ENCODE data around the gene MXD3.
A peak's percentile ranks its signal among the peaks of the same experiment; 100 is the strongest.

Gene MXD3

DNA sequence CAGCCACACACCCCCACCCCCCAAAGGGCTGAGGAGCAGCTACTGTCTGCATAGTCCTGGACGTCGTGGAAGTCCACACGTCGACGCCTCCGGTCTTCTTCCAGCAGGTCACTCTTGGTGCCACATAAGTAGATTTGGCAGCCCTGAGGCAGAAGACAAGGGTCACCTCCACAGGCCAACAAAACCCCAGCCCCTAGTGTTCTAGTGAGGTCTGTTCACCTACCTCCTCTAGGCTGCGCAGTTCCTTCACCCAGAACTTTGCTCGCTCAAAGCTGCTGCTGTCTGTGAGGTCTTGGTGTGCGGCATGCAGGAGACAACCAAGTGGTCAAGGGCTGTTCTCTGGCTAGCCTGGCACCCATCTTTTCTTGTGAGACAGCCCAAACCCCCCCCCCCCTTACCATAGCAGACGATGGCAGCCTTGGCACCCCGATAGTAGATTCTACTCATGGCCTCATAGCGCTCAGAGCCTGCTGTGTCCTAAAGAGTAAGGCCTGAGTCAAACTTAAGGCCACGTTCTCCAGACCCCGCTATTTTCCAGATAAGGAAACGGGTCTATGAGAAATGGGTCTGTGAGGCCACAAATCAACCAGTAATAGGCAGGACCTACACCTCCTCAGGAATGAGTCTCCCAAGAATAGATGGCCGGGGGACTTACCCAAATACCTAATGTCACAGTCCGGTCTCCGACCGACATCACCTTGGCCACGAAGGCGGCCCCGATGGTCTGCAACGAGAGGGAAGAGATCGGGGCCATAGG is 9.2 kb downstream of the MXD3 start:
- no peak for DNase-seq

DNA sequence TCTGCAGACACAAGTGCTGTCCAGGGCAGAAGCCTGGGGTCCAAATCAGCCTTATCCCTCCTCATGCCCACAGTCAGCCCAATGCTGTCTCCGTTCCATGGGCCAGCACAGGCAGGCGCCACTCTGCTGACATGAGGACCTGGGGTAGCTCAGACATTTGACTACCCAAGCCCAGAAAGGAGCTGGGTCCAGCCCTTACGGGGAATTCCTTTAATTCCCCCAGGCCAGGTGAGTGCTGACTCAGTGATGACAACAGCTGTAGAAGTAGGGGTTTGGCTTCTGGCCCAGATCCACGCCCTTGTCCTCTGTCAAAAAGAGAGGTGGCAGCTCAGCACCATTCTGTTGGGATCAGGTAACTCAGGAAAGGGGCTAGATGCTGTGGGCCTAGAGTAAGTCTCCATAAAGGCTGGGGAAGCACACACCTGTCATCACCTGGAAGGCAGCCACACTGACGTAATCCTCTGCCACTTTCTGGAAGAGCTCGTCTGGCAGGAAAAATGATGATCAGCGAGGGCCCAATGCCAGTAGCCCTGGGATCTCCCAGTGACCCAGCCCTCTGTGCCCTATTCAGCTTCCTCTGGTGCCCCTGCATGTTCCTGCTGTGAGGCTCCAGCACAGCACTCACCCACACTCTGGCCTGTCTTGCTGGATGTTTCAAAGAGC is 10.1 kb downstream of the MXD3 start:
- DNase-seq = no peak

DNA sequence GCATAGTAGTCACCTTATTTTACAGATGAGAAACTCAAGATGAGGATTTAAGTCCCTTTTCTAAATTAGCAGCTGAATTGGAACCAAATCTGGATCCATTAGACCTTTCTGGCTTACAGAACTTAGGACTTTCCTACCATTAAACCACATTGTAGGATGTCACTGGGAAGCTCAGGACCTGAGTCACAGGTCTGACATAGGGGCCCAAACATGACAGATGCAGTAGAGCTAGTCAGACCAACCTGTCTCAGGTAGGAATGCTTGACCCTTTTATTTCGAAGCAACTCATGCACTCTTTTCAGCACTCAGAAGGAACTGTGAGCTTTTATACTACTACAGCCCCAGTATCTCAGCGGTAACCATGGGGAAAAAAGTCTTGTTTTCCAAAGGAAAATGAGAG is 10.7 kb downstream of the MXD3 start:
- no peak for DNase-seq

DNA sequence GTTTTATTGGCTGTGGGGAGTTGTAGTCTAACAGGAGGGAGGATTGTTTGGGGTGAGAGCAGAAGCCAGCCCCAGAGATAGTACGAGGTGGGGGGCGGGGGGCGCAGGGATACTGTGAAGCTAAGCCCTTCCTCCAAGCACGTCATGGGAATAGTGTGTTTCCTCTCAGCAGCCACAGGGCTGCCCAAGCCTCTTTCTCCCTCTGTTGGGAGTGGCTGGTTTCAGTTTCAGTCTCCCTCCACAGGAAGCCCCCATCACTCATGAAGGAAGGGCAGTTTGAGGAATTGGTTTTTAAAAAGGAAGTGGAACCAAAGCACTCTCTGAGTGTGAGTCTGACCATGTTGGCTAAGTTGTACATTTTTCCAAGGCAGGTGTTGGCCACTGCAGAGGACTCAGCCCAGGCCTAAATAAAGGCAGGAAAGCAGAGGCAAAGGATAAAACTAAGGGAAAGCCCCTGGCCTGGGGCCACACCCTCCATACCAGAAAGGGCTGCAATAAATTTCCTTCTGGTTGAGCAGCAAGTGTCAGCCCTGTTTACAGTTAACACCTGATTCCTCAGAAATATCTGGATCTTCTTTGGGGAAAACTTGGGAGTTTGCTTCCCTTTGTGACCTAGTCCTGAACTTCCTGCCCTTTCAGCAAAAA is 11.3 kb downstream of the MXD3 start:
- DNase-seq = peak; percentile 64

DNA sequence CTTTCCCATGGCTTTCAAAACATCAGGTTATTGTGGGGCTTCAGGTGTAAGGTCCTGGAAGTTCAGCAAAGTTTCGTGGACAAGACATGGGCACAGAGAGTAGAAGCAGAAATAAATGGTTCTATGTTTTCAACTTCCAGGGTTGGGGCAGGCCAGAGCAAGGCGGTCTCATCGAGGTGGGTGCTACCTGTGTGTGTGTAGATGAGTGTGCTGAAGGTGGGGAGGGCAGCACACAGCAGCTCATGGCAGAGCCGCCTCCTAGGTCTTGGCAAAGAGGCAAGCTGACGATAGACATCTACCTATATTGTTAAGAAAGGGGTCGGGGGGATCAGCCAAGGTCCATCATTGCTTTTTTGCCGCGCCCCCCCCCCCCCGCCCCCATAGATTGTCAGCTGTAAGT is 12.0 kb downstream of the MXD3 start:
- no peak for DNase-seq

DNA sequence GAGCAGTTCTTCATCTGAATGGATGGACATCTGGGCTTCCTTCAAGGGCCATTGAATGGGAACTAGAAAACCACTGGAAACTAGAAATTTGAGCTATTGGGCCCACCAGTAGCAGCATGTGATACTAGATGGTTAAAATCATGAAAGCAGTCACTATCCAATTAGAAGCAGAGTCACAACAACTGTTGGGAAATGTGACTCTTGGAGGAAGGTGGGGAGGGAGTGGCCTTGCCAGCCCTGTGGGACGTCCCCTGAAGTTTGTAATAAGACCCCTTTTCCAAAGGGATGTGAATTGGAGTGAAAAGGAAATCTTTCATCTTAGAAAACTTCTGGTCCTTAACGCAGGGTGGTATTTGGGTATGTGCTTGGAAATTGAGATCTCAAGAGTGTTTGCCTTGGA is 13.8 kb downstream of the MXD3 start:
- DNase-seq = no peak

DNA sequence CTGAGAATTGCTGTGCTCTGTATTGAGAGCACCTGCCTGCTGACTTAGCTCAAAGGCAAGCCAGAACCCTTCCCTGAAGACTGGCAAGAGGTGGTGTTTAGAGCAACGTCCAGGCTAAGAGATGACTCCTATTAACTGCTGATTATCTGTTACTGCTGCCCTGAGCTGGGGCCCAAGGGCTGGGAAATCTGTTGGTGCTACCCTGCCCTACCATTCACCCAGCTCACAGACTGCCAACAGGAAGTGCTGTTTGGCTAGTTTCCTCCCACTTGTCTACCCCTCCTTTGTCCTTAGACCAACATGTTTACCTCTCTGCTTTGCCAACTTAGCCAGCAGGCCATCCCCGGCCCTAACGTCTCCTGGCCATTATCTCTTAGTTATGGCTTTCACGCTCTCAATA is 15.1 kb downstream of the MXD3 start:
- DNase-seq = no peak

DNA sequence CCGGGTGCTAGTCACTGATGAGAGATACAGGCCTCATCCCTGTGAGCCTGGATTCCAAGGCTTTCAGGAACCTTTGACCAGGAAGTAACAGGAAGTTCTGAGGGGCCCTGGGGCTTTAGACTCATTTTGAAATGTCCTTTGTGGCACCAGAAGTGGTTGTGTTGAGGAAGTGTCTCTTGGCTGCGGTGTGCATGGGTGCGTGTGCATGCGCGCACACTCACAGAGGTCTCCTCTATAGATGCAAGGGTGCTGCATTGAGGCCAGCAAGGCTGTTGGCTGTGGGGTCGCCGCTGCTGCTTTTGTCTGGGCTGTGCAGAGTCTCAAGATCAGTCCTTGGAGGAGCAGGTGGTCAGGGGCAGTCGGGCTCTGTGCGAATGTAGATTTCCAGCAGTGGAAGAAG is 15.8 kb downstream of the MXD3 start:
- no peak for DNase-seq

DNA sequence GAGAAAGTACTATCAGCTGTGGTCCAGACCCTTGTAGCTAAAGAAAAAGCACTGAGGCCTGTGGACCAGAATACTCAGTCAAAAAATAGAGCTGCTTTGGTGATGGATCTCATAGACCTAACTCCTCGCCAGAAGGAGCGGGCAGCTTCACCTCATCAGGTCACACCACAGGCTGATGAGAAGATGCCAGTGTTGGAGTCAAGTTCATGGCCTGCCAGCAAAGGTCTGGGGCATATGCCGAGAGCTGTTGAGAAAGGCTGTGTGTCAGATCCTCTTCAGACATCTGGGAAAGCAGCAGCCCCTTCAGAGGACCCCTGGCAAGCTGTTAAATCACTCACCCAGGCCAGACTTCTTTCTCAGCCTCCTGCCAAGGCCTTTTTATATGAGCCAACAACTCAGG is 17.1 kb downstream of the MXD3 start:
- DNase-seq = no peak

DNA sequence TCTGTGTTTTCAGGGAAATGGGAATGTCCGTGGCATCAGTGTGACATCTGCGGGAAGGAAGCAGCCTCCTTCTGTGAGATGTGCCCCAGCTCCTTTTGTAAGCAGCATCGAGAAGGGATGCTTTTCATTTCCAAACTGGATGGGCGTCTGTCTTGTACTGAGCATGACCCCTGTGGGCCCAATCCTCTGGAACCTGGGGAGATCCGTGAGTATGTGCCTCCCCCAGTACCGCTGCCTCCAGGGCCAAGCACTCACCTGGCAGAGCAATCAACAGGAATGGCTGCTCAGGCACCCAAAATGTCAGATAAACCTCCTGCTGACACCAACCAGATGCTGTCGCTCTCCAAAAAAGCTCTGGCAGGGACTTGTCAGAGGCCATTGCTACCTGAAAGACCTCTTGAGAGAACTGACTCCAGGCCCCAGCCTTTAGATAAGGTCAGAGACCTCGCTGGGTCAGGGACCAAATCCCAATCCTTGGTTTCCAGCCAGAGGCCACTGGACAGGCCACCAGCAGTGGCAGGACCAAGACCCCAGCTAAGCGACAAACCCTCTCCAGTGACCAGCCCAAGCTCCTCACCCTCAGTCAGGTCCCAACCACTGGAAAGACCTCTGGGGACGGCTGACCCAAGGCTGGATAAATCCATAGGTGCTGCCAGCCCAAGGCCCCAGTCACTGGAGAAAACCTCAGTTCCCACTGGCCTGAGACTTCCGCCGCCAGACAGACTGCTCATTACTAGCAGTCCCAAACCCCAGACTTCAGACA is 17.7 kb downstream of the MXD3 start:
- DNase-seq = no peak

DNA sequence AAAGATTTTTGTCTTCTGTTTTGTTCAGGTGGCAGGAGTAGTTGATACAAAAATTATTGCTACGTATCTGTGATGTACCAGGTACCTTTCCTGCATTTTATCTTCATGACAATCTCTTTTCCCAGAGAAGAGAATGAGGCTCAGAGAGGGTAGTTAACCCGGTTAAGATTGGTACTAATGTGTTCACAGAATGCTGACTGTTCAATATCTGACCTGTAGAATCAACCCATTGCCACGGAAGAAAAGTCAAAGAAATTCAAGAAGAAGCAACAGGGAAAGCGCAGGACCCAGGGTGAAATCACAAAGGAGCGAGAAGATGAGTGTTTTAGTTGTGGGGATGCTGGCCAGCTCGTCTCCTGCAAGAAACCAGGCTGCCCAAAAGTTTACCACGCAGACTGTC is 20.0 kb downstream of the MXD3 start:
- no peak for DNase-seq

DNA sequence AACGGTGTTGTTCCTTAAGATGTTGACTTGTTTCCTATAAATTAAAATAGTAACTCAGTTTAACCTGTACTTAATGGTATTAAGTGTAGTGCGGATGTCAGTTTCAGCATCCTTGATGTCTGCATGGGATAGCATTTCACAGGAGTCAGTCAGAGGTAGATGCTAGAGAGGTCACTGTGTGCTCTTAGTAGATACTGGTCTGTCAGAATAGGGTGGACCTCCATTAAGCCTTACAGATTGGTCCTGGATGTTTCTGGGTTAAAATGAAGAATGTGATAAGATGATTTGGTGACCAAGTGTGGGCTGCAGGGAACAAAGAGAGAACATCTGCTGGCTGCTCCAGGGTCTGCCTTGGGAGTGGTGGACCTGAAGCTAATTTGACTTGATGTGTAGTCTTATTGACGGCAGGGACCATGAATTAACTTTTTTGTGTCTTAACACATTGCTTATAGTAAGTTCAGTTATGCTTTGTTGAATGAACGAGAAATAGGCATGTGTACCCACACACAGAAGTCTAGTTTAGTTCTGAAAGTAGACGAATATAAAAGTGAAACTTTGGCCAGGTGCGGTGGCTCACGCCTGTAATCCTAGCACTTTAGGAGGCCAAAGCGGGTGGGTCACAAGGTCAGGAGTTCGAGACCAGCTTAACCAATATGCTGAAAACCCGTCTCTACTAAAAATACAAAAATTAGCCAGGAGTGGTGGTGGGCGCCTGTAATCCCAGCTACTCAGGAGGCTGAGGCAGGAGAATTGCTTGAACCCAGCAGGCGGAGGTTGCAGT is 20.7 kb downstream of the MXD3 start:
- no peak for DNase-seq

DNA sequence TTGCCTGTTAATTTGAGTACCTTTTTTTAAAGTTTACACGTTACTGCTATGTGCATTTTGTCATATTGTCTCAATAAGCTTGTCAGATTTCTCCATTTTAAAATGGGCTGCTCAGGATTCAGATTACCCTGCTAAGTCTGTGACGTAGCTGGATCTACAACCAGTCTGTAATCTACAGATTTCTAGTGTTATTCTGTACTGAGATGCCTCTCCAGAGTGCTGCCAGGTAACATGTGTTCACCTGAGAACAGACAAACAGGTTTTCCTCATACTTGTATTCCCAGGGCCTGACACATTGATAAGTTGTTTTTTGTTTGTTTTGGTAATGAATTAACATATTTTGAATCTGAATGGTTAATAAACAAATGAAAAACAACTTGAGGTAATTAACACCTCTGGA is 23.5 kb downstream of the MXD3 start:
- no peak for DNase-seq

DNA sequence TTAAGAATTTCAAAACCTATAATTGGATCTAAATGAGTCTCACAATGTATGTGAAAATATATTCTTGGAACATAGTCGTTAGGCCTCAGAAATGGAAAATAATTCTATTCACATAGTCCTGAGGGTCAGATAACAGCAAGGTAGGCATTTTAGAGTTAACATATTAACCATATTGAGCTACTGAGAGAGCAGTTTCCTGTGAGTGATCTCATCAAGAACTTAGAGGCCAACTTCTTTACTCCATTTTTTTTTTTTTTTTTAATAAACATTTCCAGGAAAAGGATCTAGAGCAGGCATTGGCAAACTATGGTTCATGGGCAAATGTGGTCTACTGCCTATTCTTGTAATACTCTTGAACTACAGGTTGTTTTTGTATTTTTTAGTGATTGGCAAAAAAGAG is 34.8 kb downstream of the MXD3 start:
- DNase-seq = no peak

DNA sequence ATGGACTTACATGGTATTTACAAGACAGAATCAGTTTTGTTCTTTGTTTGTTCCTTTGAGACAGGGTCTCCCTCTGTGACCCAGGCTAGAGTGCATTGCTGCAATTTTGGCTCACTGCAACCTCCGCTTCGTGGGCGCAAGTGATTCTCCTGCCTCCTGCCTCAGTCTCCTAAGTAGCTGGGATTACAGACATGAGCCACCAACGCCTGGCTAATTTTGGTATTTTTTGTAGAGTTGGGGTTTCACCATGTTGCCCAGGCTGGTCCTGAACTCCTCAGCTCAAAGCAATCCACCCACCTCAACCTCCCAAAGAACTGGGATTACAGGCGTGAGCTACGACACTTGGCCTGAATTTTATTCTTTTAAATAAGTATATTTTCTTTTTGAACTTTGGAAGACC is 35.8 kb downstream of the MXD3 start:
- no peak for DNase-seq

DNA sequence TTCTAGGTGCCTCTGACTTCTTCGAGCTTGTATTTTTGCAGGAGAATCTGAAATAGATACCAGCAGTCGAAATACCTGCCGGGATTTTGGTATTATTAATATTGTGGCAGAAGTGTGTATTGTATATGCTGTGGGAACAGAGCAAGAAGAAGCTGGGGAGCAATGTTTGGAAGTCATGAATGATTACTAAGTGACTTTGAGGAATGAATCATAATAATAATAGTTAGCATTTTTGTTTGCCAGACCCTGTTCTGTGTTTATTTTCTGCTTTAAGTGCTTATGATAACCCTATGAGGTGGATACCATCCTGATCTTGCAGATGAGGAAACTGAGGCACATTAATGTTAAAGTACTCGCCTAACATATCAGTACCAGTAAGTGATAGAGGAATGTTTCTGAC is 40.6 kb downstream of the MXD3 start:
- no peak for DNase-seq

DNA sequence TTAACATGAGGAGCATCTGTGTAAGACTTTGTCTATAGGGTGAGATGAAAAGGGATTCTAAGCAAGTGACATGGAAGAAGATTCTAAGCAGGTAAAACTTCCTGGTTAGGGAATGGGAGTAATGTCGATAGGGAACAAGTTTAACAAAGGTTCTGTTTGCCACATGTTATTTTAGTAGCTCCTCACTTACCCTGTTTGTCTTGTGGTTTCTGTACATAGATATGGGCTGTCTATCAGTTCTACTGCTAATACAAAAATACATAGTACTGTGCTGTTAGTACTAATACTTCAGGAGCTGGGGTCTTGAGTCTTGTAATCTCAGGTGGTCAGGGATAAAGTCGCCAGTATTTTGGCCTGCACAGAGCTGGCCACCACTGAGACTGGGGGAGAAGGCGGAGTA is 41.0 kb downstream of the MXD3 start:
- DNase-seq = no peak

DNA sequence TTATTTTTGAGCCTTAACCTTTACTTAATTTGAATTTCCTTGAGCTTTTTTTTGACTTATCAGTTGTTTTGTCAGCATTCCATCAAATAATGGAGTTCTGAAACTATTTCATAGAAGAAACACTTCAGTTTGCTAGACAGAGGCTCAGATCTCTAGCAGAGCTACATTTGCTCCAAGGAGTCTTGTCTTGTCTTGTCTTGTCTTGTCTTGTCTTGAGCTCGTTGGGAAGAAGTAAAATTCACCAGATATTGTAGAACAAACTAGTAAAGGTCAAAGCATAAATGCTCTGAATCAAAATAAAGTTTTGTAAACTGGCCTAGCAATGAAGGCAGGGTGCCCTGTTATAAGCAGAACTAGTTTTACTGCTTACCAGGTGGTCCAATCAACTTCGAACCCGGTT is 41.7 kb downstream of the MXD3 start:
- no peak for DNase-seq

DNA sequence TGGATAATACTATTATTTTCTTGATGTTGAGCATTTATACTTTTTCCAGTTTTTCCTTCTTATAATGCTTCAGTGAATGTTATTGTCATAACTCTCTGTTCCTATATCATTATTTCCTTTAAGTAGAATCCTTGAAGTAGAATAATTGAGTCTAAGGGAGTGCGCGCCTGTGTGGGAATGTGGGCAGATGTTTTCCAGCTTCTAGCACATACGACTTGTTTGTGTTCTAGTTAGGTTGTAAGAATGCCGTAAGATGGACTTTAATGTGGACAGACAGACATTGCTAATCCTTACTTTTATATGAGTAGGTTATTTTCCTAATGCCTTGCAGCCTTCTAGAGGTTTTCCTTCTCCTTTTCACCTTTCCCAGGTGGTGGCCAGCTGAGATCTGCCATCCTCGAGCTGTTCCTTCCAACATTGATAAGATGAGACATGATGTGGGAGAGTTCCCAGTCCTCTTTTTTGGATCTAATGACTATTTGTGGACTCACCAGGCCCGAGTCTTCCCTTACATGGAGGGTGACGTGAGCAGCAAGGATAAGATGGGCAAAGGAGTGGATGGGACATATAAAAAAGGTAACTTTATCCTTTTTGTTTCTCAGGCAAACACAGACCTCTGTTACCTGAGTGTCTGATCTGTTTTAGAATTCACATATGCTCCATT is 42.3 kb downstream of the MXD3 start:
- DNase-seq = no peak

DNA sequence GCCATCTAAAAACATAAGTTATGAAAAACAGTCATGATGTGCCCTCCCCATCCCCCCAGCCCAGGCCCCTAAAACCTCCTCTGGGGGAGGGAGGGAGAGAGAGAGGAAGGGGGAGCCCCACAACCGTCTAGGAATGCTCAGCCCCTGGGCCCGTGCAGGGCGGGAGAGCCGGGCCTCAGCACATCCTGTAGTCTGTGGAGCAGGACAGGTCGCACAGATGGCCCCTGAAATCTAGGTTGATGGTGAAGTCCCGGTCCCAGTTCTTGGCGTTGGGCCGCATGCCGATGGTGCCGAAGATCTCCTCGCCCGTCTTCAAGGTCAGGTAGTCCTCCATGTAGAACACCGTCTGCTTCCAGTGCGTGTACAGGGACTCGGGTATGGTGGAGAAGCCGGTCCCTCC is 46.3 kb downstream of the MXD3 start:
- DNase-seq = no peak

DNA sequence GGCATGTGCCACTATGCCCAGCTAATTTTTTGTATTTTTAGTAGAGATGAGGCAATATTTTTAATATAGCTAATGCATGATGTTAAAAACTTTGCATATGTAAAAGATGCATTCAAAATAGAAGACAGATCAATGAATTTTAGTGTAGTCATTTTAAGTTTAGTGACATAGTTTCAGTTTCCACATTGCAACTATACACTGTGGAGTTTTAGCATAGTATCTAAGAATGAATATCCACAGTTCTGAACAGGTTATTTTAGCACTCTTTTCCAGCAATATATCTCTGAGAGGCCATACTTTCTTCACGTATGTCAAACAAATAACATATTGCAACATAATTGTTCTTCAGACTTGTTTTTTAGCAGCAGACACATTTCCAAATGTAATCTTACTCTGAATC is 47.5 kb downstream of the MXD3 start:
- DNase-seq = no peak

DNA sequence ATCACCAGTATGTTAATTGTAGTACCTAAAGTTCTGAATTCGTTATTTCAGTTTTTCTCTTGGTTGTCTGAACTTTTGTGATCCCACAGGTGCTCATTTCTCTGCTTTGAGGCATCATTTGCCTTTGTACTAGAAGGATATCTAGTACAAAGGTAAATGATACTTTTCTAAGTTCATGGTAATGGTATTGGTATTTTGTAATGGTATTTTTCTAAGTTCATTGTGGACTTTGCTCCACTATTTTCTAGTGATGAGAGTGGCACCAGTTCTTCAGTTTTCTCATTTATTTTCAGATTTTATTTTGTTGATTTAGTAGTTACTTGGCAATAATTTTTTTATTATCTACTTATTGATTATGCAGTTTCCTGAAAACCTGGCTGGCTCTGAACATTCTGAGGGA is 50.2 kb downstream of the MXD3 start:
- DNase-seq = no peak
